Measurements from ENCODE around the gene PAK5. TPM values are rescaled to one million over a fixed set of nuclear protein-coding genes. Genes with fewer than 3 reads are reported as not detected.

The PAK5 gene
- total and polyA plus RNA-seq, 5 experiments from 2014 or later: not detected

DNA sequence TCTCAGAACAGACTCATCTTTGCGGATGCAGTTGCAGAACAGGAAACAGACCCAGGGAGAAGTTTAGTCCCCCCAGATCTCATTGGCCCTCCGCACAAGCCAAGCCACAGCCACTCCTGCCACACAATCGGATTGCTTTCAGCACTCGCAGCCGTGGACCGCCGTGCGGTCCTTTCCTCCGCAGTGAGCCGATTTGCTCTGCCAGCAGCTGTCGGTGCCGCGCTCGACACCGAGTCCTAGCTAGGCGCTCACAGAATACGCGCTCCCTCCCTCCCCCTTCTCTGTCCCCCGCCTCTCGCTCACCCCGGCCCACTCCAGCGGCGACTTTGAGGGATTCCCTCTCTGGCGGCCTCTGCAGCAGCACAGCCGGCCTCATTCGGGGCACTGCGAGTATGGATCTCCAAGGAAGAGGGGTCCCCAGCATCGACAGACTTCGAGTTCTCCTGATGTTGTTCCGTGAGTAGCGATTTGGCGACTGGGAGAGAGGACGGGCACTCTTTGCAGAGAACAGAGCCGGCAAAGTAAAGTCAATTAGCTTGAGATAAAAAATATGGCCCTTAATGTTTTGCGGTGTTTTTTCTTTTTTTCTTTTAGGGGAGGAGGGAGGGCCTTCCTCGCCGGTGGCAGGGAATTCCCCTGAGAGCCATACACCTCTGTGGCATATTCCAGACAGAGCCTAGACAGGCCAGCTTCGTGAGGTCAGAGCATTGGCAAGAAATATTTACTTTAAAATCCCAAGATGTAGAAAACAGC, 324.2 kb downstream of the PAK5 start, which contains the start of gene LAMP5:
Gene LAMP5 (plus strand): TSS at position 130 of the 753 bp plus-strand sequence. CDS start 263 bp downstream, at position 393.
- POLR2A ChIA-PET: no interaction called here
- peaks cover 39 to 68% (median 53%) of the 10 kb centered on the region in 5 donors for H3K27me3 Mint-ChIP-seq

DNA sequence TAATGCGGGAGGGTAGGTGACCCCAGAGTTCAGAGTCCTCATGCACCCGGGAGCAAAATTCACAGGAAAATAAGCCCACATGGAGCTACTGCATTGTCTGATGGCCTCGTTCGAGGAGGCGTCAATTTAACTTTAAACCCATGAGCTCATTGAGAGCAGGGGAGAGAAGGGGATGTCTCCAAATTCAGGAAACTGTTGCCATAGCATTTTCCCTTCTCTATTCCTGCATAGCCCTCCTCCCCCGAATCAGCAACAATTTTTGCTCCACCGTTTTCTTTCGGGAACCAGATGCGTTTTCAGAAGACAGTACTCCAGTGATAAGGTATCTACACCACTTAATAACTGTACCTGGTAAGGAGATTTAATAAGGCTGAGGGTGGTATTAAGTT, 324.8 kb downstream of the PAK5 start:
- H3K27ac Mint-ChIP-seq: no peak overlapping the region
- H3K27me3 Mint-ChIP-seq: peaks cover 42 to 72% (median 57%) of the 10 kb centered on the region in 5 donors

More for the DNA sequence above, 324.2 kb downstream of the PAK5 start, which contains the start of gene LAMP5:
- no peak for DNase-seq
- Mint-ChIP-seq H3K27ac (no peak within 1 kb of the TSS), H3K36me3 (peaks cover 0 to 2% (median 0%) of the 10 kb centered on the region in 3 donors), H3K4me1 (peaks cover 0 to 21% (median 2%) of the 10 kb centered on the region in 4 donors), H3K9me3 (peaks cover 0 to 7% (median 0%) of the 10 kb centered on the region in 9 donors), H3K4me3 (peak within 1 kb of the TSS in 1 of 10 donors; percentile 52)
- ATAC-seq: no peak

DNA sequence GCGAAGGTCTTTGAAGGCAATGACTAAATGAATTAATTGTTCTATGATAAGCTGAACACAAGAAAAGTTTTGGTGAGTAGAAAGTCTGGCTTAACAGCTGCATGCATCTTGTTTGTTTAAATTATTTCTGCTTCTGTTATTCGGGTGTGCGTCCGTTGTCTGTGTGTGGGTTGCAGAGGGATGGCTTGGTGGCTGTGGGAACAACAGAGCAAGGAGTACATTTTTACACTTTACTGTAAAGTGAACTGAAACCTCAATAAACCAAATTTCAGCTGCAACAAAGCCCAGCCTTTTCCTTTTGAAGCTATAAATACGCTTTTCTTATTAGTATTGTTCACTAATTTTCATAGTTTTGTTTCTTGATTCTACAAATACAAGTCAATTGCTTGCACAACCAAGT, 328.0 kb downstream of the PAK5 start:
- no peak overlapping the region for H3K27ac Mint-ChIP-seq
- peaks cover 28 to 63% (median 52%) of the 10 kb centered on the region in 5 donors for H3K27me3 Mint-ChIP-seq

More for the DNA sequence above, 324.8 kb downstream of the PAK5 start:
- H3K4me3 Mint-ChIP-seq: no peak overlapping the region
- DNase-seq (no peak), ATAC-seq (no peak)
- peaks cover 0 to 24% (median 2%) of the 10 kb centered on the region in 4 donors for H3K4me1 Mint-ChIP-seq
- peaks cover 0 to 9% (median 0%) of the 10 kb centered on the region in 9 donors for H3K9me3 Mint-ChIP-seq
- peaks cover 0 to 2% (median 0%) of the 10 kb centered on the region in 3 donors for H3K36me3 Mint-ChIP-seq
- POLR2A ChIA-PET: no interaction called here

GRCh38 chr20:9509246-9509645, 329.6 kb downstream of the PAK5 start:
- peaks cover 20 to 54% (median 44%) of the 10 kb centered on the region in 5 donors for H3K27me3 Mint-ChIP-seq
- H3K4me3 Mint-ChIP-seq: peak overlapping the region in 1 of 10 donors; percentile 9
- DNase-seq (no peak), ATAC-seq (no peak)
- peaks cover 0 to 17% (median under 1%) of the 10 kb centered on the region in 4 donors for H3K4me1 Mint-ChIP-seq
- POLR2A ChIA-PET: no interaction called here
- H3K36me3 Mint-ChIP-seq: no peaks in the 10 kb centered on the region
- no peak overlapping the region for H3K27ac Mint-ChIP-seq
- H3K9me3 Mint-ChIP-seq: peaks cover 0 to 9% (median 0%) of the 10 kb centered on the region in 9 donors

More for the DNA sequence above, 328.0 kb downstream of the PAK5 start:
- DNase-seq (no peak), ATAC-seq (no peak)
- Mint-ChIP-seq H3K4me3 (no peak overlapping the region), H3K4me1 (peaks cover 0 to 27% (median 2%) of the 10 kb centered on the region in 4 donors), H3K36me3 (no peaks in the 10 kb centered on the region), H3K9me3 (peaks cover 0 to 10% (median 0%) of the 10 kb centered on the region in 9 donors)
- POLR2A ChIA-PET: no interaction called here

- POLR2A ChIA-PET: no interaction called here
- peak overlapping the region in 1 of 10 donors; percentile 9 for H3K4me3 Mint-ChIP-seq
- peaks cover 0 to 17% (median 0%) of the 10 kb centered on the region in 4 donors for H3K4me1 Mint-ChIP-seq
- ATAC-seq: no peak
- H3K9me3 Mint-ChIP-seq: peaks cover 0 to 9% (median 0%) of the 10 kb centered on the region in 9 donors
- no peaks in the 10 kb centered on the region for H3K36me3 Mint-ChIP-seq
- H3K27me3 Mint-ChIP-seq: peaks cover 17 to 51% (median 39%) of the 10 kb centered on the region in 5 donors
- no peak for DNase-seq
- no peak overlapping the region for H3K27ac Mint-ChIP-seq
Measured at GRCh38 chr20:9508696-9509178, 330.1 kb downstream of the PAK5 start.

- DNase-seq (no peak), ATAC-seq (no peak)
- peaks cover 0 to 17% (median 0%) of the 10 kb centered on the region in 4 donors for H3K4me1 Mint-ChIP-seq
- POLR2A ChIA-PET: no interaction called here
- peaks cover 0 to 9% (median 0%) of the 10 kb centered on the region in 9 donors for H3K9me3 Mint-ChIP-seq
- H3K36me3 Mint-ChIP-seq: no peaks in the 10 kb centered on the region
- peaks cover 17 to 52% (median 40%) of the 10 kb centered on the region in 5 donors for H3K27me3 Mint-ChIP-seq
- H3K27ac Mint-ChIP-seq: no peak overlapping the region
- no peak overlapping the region for H3K4me3 Mint-ChIP-seq
Measured at GRCh38 chr20:9508240-9508661, 330.6 kb downstream of the PAK5 start.

DNA sequence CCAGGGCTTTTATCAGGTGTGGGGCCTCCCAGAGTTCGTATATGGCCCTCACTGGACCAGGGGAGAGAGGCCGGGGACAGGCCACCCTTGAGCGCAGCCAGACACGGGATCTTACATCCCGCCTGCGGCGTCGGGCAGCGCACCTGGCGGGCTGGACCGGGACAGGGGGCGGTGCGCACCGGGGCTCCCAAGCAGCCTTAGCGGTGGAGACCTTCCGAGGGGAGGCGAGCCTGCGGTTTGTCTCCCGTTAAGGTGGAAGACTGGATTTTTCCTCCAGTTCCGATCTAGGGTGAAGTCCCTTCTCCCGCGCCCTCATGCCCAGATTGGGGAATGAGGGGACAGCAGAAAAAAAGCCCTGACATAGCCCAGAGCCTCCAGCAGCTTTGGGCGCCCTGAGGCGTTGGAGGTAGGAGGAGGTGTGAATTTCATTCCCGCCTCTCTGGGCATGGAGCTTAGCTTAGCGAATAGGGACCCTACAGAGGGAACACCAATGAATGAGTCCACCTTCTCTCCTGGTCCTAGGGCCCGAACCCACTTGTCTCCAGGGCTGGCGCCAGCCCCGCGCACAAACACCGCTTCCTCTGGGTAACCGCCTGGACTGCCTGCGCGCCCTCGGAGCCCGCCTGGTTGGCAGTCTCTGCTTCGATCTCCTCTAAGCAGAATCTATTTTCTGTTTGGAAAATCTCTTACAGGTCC, 331.2 kb downstream of the PAK5 start:
- peaks cover 0 to 9% (median 0%) of the 10 kb centered on the region in 9 donors for H3K9me3 Mint-ChIP-seq
- H3K4me1 Mint-ChIP-seq: peaks cover 0 to 17% (median 0%) of the 10 kb centered on the region in 4 donors
- no peak overlapping the region for H3K4me3 Mint-ChIP-seq
- POLR2A ChIA-PET: no interaction called here
- ATAC-seq (no peak), DNase-seq (no peak)
- H3K27ac Mint-ChIP-seq: no peak overlapping the region
- no peaks in the 10 kb centered on the region for H3K36me3 Mint-ChIP-seq
- peaks cover 17 to 52% (median 38%) of the 10 kb centered on the region in 5 donors for H3K27me3 Mint-ChIP-seq

- POLR2A ChIA-PET: no interaction called here
- peak overlapping the region in 1 of 10 donors; percentile 11 for H3K4me3 Mint-ChIP-seq
- ATAC-seq (no peak), DNase-seq (no peak)
- peaks cover 0 to 17% (median 0%) of the 10 kb centered on the region in 4 donors for H3K4me1 Mint-ChIP-seq
- peaks cover 15 to 52% (median 38%) of the 10 kb centered on the region in 5 donors for H3K27me3 Mint-ChIP-seq
- no peaks in the 10 kb centered on the region for H3K36me3 Mint-ChIP-seq
- H3K9me3 Mint-ChIP-seq: peaks cover 0 to 9% (median 0%) of the 10 kb centered on the region in 9 donors
- no peak overlapping the region for H3K27ac Mint-ChIP-seq
Measured at GRCh38 chr20:9506964-9507369, 331.9 kb downstream of the PAK5 start.

- Mint-ChIP-seq H3K36me3 (no peaks in the 10 kb centered on the region), H3K27me3 (peaks cover 11 to 48% (median 32%) of the 10 kb centered on the region in 5 donors), H3K4me1 (peaks cover 0 to 15% (median 0%) of the 10 kb centered on the region in 4 donors), H3K27ac (no peak overlapping the region), H3K9me3 (peaks cover 0 to 9% (median 0%) of the 10 kb centered on the region in 9 donors), H3K4me3 (no peak overlapping the region)
- POLR2A ChIA-PET: no interaction called here
- no peak for ATAC-seq
- no peak for DNase-seq
Measured at GRCh38 chr20:9506280-9506821, 332.5 kb downstream of the PAK5 start.

GRCh38 chr20:9503526-9504245, 335.2 kb downstream of the PAK5 start:
- no peak for DNase-seq
- Mint-ChIP-seq H3K9me3 (peaks cover 0 to 6% (median 0%) of the 10 kb centered on the region in 9 donors), H3K4me3 (no peak overlapping the region), H3K4me1 (peaks cover 0 to 6% (median 0%) of the 10 kb centered on the region in 4 donors), H3K27ac (no peak overlapping the region), H3K27me3 (peaks cover 4 to 35% (median 17%) of the 10 kb centered on the region in 5 donors), H3K36me3 (no peaks in the 10 kb centered on the region)
- POLR2A ChIA-PET: no interaction called here
- ATAC-seq: no peak

DNA sequence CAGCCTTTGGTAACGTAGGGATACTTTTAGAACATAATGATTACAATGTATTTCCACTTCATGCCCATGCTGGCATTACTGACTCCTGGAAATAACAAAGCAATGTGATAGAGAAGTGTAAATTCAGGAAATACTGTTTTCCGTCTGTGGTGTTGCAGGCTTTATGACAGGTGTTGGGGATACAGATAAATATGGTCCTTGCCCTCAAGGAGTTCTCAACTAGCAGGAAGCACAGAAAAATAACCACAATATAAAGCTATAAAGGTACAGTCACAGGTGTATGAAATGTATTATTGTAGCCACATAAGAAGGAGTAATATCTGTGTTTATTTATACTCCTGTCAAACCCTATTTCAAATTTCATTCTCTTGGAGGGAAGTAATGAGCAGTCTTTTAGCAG, 337.4 kb downstream of the PAK5 start:
- Mint-ChIP-seq H3K4me3 (no peak overlapping the region), H3K9me3 (peaks cover 0 to 6% (median 0%) of the 10 kb centered on the region in 9 donors), H3K27ac (no peak overlapping the region), H3K36me3 (peaks cover 0 to 2% (median 0%) of the 10 kb centered on the region in 3 donors), H3K4me1 (no peaks in the 10 kb centered on the region), H3K27me3 (peaks cover 0 to 14% (median 10%) of the 10 kb centered on the region in 5 donors)
- POLR2A ChIA-PET: no interaction called here
- ATAC-seq (no peak), DNase-seq (no peak)

DNA sequence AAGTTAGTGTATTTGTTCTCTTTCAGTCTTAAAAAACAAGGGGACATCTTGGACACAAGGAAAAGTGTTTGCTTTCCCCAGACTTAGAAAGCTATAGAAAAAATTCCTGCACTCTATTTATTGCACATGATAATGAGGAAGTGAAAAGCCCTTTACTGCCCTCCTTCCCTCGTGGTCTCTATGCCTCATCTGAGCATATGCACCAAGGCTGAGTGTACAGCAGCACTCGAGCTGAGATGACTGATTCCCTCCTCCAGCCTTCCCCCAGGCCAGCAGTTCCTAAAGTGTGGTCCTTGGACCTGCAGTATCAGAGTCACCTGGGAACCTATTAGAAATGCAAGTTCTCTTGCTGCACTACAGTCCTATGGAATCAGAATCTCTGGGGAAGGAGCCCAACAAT, 338.8 kb downstream of the PAK5 start:
- Mint-ChIP-seq H3K36me3 (peaks cover 0 to 2% (median 0%) of the 10 kb centered on the region in 3 donors), H3K4me1 (no peaks in the 10 kb centered on the region), H3K9me3 (peaks cover 0 to 6% (median 2%) of the 10 kb centered on the region in 9 donors), H3K27me3 (peaks cover 0 to 8% (median 3%) of the 10 kb centered on the region in 5 donors), H3K4me3 (no peak overlapping the region), H3K27ac (no peak overlapping the region)
- POLR2A ChIA-PET: no interaction called here
- no peak for ATAC-seq
- DNase-seq: no peak

Measured in naive thymus-derived CD8-positive, alpha-beta T cell (primary cell).